GM18861 (cell line): ENCODE data around the gene ZNF112.

ENCODE experiments used
- ATAC-seq: cut with Tn5 transposase; IDR thresholded peaks from one replicate; pipeline ENCODE4 v1.9.1; 2021; ENCODE audit not compliant: unreplicated experiment

The ZNF112 gene

DNA sequence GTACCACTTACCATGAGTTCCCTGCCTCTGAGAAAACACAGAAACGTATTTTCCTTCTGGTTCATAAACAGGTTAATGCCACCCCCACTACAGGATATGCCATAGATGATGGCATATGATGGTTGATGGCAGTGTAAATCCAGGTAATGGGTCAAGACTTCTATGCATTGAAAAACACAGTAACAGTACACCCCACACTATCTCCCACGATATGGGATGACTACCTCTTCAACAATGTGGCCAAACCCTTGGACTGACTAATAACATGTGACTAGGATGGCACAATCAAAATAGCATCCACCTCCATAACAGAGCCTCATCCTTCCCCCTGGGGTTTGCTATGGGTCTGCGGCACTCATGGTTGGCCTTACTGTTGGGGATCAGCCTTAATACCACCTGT, 73.6 kb downstream of the ZNF112 start:
- no peak for ATAC-seq

GRCh38 chr19:44280916-44281315, 75.6 kb downstream of the ZNF112 start:
- ATAC-seq: no peak

- no peak for ATAC-seq
Measured at GRCh38 chr19:44278181-44278690, 78.2 kb downstream of the ZNF112 start.

- no peak for ATAC-seq
Measured at GRCh38 chr19:44277331-44277730, 79.1 kb downstream of the ZNF112 start.
